ENCODE results near the gene EHD4. TPM values are rescaled to one million over a fixed set of nuclear protein-coding genes. Genes with fewer than 3 reads are reported as not detected.

Gene EHD4
- total and polyA plus RNA-seq, 2 donors (not counting 3 experiments of a cell fraction or from before 2014, with no cell fraction given), result 96.7 to 128 TPM

- intact Hi-C loops (cut with micrococcal nuclease) (loop anchor here (1.0 kb wide), 3 partner anchors 68 to 145 kb away; no protein-coding TSS in a partner anchor), dilution Hi-C loops (cut with MboI; ENCODE audit: extremely low pct_ligation_motif_present, low sequenced_read_pairs) (no loop called here)
- peaks cover 5% of the 10 kb centered on the region for H3K4me1 ChIP-seq (ENCODE audit: control insufficient read depth, extremely low read depth, insufficient read depth, low read length)
- no peaks in the 10 kb centered on the region for H3K9me1 ChIP-seq (replicated peaks; ENCODE audit: control insufficient read depth, extremely low read depth, insufficient read depth, low read length)
- no peak overlapping the region for H3K4me2 ChIP-seq (ENCODE audit: insufficient read depth, low read length)
- no peaks in the 10 kb centered on the region for H3K36me3 ChIP-seq (ENCODE audit: control insufficient read depth in 2 of 2, extremely low read depth in 1 of 2, insufficient read depth in 2 of 2, low read length in 2 of 2)
- H3K9ac ChIP-seq (replicated peaks; ENCODE audit: extremely low read depth, insufficient read depth, low read length), result no peak overlapping the region
- CTCF ChIA-PET, result interaction anchor here (0.7 to 11.0 kb wide), 29 partner anchors 8 to 150 kb away, joined by 3 to 116 read pairs (median 5); partner anchors contain the start of gene EHD4
- H4K20me1 ChIP-seq (replicated peaks; ENCODE audit: control insufficient read depth, extremely low read depth, insufficient read depth, low read length), result no peaks in the 10 kb centered on the region
- H3K4me3 ChIP-seq (replicated peaks in 1 of 3; ENCODE audit: insufficient read depth in 1 of 3, low read depth in 1 of 3, low read length in 3 of 3), result no peak overlapping the region
- DNase-seq (ENCODE audit: low read depth, low spot score) (no peak), FAIRE-seq (no peak)
- TF ChIP-seq GATA2 (IDR thresholded peaks at IDR 0.05; ENCODE audit: insufficient read depth, insufficient read length, low read depth, low read length), result no peak
- TF ChIP-seq EZH2 (IDR thresholded peaks at IDR 0.05; ENCODE audit: borderline replicate concordance, low read depth, low read length, severe bottlenecking), result peak; percentile 38
- BruUV-seq (replicated peaks), result no TSS peak
- H3K27me3 ChIP-seq (ENCODE audit: control insufficient read depth in 2 of 2, insufficient read depth in 2 of 2, low read length in 2 of 2), result no peaks in the 10 kb centered on the region
- no peaks in the 10 kb centered on the region for H3K9me3 ChIP-seq (replicated peaks; ENCODE audit: control insufficient read depth, insufficient read depth, low read length)
- POLR2A ChIA-PET, result no interaction called here
- H3K27ac ChIP-seq (ENCODE audit: insufficient read depth, low read depth, low read length), result no peak overlapping the region
- no peaks in the 10 kb centered on the region for H3K79me2 ChIP-seq (ENCODE audit: control insufficient read depth, insufficient read depth, low read length)
- H2AFZ ChIP-seq (ENCODE audit: low read depth, low read length), result no peak overlapping the region
Measured at GRCh38 chr15:41988896-41989572, 16.7 kb upstream of the EHD4 start.

GRCh38 chr15:41987925-41988275, 15.5 kb upstream of the EHD4 start:
- CTCF ChIA-PET, result interaction anchor here (1.0 to 11.0 kb wide), 5 partner anchors 59 to 97 kb away, joined by 3 to 116 read pairs (median 27); no protein-coding TSS in a partner anchor
- intact Hi-C loops (cut with micrococcal nuclease), result no loop called here
- POLR2A ChIA-PET, result no interaction called here

More at GRCh38 chr15:41987925-41988275, 15.5 kb upstream of the EHD4 start:
- Histone ChIP-seq H3K9ac (replicated peaks; ENCODE audit: extremely low read depth, insufficient read depth, low read length) (no peak overlapping the region), H3K36me3 (ENCODE audit: control insufficient read depth in 2 of 2, extremely low read depth in 1 of 2, insufficient read depth in 2 of 2, low read length in 2 of 2) (no peaks in the 10 kb centered on the region), H3K4me2 (ENCODE audit: insufficient read depth, low read length) (no peak overlapping the region), H4K20me1 (replicated peaks; ENCODE audit: control insufficient read depth, extremely low read depth, insufficient read depth, low read length) (no peaks in the 10 kb centered on the region), H3K4me3 (replicated peaks in 1 of 3; ENCODE audit: insufficient read depth in 1 of 3, low read depth in 1 of 3, low read length in 3 of 3) (no peak overlapping the region), H3K9me1 (replicated peaks; ENCODE audit: control insufficient read depth, extremely low read depth, insufficient read depth, low read length) (no peaks in the 10 kb centered on the region), H3K27me3 (ENCODE audit: control insufficient read depth in 2 of 2, insufficient read depth in 2 of 2, low read length in 2 of 2) (no peaks in the 10 kb centered on the region), H3K27ac (ENCODE audit: insufficient read depth, low read depth, low read length) (no peak overlapping the region), H2AFZ (ENCODE audit: low read depth, low read length) (no peak overlapping the region), H3K4me1 (ENCODE audit: control insufficient read depth, extremely low read depth, insufficient read depth, low read length) (no peaks in the 10 kb centered on the region), H3K9me3 (replicated peaks; ENCODE audit: control insufficient read depth, insufficient read depth, low read length) (no peaks in the 10 kb centered on the region), H3K79me2 (ENCODE audit: control insufficient read depth, insufficient read depth, low read length) (no peaks in the 10 kb centered on the region)
- FAIRE-seq (no peak), DNase-seq (ENCODE audit: low read depth, low spot score) (no peak)
- TF ChIP-seq POLR2A (IDR thresholded peaks at IDR 0.05; ENCODE audit: low read depth, low read length), result no peak
- TF ChIP-seq GATA2 (IDR thresholded peaks at IDR 0.05; ENCODE audit: insufficient read depth, insufficient read length, low read depth, low read length), result no peak
- TF ChIP-seq POLR2AphosphoS5 (IDR thresholded peaks at IDR 0.05; ENCODE audit: insufficient read depth, low read depth, low read length), result no peak
- no peak for TF ChIP-seq JUN (IDR thresholded peaks at IDR 0.05; ENCODE audit: borderline replicate concordance, insufficient read depth, insufficient read length, low read depth)
- TF ChIP-seq MAX (IDR thresholded peaks at IDR 0.05; ENCODE audit: insufficient read depth, insufficient read length), result no peak
- BruUV-seq (replicated peaks), result no TSS peak
- dilution Hi-C loops (cut with MboI; ENCODE audit: extremely low pct_ligation_motif_present, low sequenced_read_pairs), result no loop called here
